Cardiac fibroblast (primary cell): ENCODE data around the gene PRLR.
"Not testable (repeated sequence)": the region's sequence is repeated elsewhere in the genome, so short reads cannot be mapped to it uniquely, and the experiment has no call there.

Source experiments
- DNase-seq, 2 donors: peaks; one replicate each; pipeline versions ENCODE4 v3.0.0 to v3.0.0-alpha.2; 2010; ENCODE audit warnings: low read depth in 2 of 2
- H3K4me3 ChIP-seq, 2 donors: replicated peaks in 1 of 2; 1 replicate in 1 of 2; 2 replicates in 1 of 2; pipeline ENCODE4 v1.5.1; 2011; ENCODE audit warnings: low read depth in 2 of 2, low read length in 2 of 2, mild to moderate bottlenecking in 2 of 2, moderate library complexity in 1 of 2
- CTCF ChIP-seq: IDR thresholded peaks from one replicate; pipeline ENCODE4 v1.5.1; 2011; ENCODE audit warnings: low read depth, mild to moderate bottlenecking, low read length, inconsistent platforms

PRLR gene

GRCh38 chr5:35253582-35253981, 23.3 kb upstream of the PRLR start:
- DNase-seq: no peak
- H3K4me3 ChIP-seq: no peak overlapping the region
- no peak for TF ChIP-seq CTCF

GRCh38 chr5:35252963-35253362, 22.7 kb upstream of the PRLR start:
- TF ChIP-seq CTCF: no peak
- DNase-seq: no peak
- H3K4me3 ChIP-seq: no peak overlapping the region

GRCh38 chr5:35248843-35249780, 18.8 kb upstream of the PRLR start:
- DNase-seq: peak in 1 of 2 donors; percentile 22
- TF ChIP-seq CTCF: no peak
- peak overlapping the region in 1 of 2 donors; percentile 18 for H3K4me3 ChIP-seq

- H3K4me3 ChIP-seq: no peak overlapping the region
- peak; percentile 54 to 64 for DNase-seq
- TF ChIP-seq CTCF: no peak
Measured at GRCh38 chr5:35247648-35248034, 17.4 kb upstream of the PRLR start.

- TF ChIP-seq CTCF: no peak
- peak in 1 of 2 donors; percentile 71 for DNase-seq
- H3K4me3 ChIP-seq: no peak overlapping the region
Measured at GRCh38 chr5:35246900-35247647, 16.8 kb upstream of the PRLR start.

- no peak for DNase-seq
- no peak for TF ChIP-seq CTCF
- H3K4me3 ChIP-seq: no peak overlapping the region
Measured at GRCh38 chr5:35246411-35246810, 16.1 kb upstream of the PRLR start.

- H3K4me3 ChIP-seq, DNase-seq: not testable (repeated sequence)
Measured at GRCh38 chr5:35245371-35245770, 15.1 kb upstream of the PRLR start.
